HG03432 (cell line): ENCODE measurements around the gene RNF182.
"Not testable (repeated sequence)": the region's sequence is repeated elsewhere in the genome, so short reads cannot be mapped to it uniquely, and the experiment has no call there.

Experiments used
- ATAC-seq: cut with Tn5 transposase; IDR thresholded peaks from one replicate; pipeline ENCODE4 v1.9.1; 2021; ENCODE audit warnings: mild to moderate bottlenecking, moderate library complexity; ENCODE audit not compliant: unreplicated experiment

RNF182 gene, protein sequence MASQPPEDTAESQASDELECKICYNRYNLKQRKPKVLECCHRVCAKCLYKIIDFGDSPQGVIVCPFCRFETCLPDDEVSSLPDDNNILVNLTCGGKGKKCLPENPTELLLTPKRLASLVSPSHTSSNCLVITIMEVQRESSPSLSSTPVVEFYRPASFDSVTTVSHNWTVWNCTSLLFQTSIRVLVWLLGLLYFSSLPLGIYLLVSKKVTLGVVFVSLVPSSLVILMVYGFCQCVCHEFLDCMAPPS

GRCh38 chr6:13924949-13925881 is at the start of gene RNF182:
TSS of gene RNF182 (plus strand) at chr6:13924952. CDS start at chr6:13977120, 52,168 bp downstream.
- ATAC-seq: peak; percentile 57

DNA sequence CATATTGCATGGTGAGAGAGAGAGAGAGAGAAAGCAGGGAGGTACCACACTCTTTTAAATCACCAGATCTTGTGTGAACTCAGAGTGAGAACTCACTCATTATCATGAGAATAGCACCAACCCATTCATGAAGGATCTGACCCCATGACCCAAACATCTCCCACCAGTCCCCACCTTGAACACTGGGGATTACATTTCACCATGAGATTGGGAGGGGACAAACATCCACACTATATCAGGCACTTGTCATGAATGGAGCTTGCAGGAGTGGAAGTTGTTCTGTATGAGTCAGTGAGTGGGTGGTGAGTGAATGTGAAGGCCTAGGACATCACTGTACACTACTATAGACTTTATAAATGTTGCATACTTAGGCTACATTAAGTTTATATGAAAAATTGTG is 47.7 kb upstream of the RNF182 start:
- no peak for ATAC-seq

- not testable (repeated sequence) for ATAC-seq
These were observed 44.6 kb upstream of the RNF182 start for GRCh38 chr6:13880061-13880663.

- ATAC-seq: no peak
These were observed 43.1 kb upstream of the RNF182 start for GRCh38 chr6:13881621-13882165.

- no peak for ATAC-seq
These were observed 40.8 kb upstream of the RNF182 start for GRCh38 chr6:13883966-13884365.

DNA sequence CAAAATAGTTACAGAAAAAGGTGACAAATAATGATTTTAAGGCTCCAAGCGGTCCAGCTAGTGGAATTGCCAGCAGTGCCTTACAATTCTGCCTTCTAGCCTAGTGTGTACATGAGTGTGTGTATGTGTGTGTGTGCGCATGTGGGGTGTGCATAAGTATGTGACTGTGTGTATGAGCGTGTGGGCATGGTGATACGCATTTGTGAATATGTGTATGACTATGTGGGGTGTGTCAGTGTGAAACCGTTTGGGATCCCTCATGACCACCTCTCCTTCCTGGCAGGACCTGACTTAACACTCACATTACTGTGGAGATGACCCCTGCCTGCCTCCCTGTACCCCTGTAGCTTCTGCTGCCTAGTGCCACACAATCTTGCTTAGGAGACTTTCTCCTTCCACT is 40.4 kb upstream of the RNF182 start:
- ATAC-seq: no peak

GRCh38 chr6:13885601-13886000 is 39.2 kb upstream of the RNF182 start:
- ATAC-seq: no peak

GRCh38 chr6:13886949-13887348 is 37.8 kb upstream of the RNF182 start:
- no peak for ATAC-seq

DNA sequence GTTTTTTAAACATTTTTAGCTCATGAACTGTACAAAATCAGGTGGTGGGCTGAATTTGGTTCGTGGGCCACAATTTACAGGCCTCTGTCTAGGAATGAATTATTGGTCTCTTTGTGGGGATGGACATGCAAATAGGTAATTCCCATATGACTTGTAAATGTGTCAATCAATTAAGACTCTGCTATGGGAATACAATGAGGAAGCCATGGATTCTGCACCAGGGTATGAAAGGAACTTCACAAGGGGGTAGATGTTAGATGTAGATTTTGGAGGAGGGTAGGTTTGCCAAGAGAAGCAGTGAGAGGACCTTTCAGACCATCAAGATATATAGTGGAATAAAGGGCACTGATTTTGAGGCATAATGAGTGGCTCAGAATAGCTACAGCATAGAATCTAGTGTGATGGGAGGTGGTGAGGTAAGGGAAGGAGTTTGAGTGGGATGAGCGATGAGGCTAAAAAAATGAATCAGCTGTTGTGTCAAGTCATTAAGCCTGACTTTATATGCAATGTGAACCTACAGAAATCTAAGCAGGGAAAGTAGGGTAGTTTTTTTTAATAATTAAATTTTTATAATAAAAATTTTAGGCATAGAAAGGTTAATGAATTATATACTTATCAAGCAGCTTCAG is 32.6 kb upstream of the RNF182 start:
- ATAC-seq: no peak

GRCh38 chr6:13902922-13903321 is 21.8 kb upstream of the RNF182 start:
- no peak for ATAC-seq

DNA sequence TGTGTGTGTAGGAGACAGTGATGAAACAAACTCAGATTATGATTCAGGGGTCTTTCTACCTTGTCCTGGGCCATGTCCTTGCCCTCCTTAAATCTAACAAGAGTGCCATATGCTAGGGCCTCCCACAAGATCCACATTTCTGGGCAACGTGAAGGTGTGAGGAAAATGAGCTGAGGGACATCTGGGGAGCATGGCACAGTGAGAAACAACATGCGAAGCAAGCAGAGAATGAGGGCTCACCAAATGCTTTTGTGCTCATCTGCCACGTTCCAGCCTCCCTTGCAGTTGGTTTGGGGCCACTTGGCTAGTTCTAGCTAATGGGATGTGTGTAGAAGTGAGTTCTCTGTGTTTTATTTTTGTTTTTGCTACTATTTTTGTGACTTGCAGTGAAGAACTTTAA is 21.4 kb upstream of the RNF182 start:
- no peak for ATAC-seq

DNA sequence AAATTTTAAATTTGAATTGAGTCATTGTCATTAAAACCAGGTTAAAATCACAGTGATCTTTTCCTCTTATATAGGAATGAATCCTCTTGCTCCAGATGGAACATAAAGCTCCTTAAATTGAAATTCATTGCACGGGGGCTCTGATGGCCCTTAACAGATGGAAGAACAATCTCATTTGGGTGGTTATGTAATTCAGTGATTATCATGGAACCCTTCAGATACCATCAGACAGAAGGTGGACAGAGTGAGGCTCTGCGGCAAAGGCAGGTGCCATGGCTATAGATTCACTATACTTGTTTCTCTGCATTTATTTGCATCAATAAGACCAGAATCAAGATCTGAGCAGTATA is 17.8 kb upstream of the RNF182 start:
- no peak for ATAC-seq

DNA sequence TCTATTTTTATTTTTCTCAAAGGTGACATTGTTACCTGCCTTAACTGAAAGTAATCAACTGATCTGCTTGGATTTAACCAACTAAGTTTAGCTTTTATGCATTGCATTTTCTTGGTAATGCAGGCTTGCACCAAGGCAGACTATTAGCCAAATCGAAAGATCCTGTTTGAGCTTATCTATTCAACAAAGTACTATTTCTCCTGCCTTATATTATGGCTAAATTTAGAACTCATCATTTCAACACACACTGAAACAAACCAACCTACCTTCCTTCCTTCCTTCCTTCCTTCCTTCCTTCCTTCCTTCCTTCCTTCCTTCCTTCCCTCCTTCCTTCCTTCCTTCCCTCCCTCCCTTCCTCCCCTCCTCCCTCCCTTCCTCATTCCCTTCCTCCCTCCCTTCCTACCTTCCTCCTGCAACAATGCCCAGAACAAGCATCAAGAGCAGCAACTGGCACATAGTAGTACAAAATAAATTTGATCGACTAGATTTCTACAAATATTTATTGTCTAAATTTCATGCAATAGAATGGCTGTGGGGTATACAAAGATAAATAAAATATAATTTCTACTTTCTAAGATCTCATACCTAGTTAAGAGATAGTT is 17.0 kb upstream of the RNF182 start:
- no peak for ATAC-seq

- peak; percentile 52 for ATAC-seq
These were observed 15.8 kb upstream of the RNF182 start for GRCh38 chr6:13908955-13909381.

DNA sequence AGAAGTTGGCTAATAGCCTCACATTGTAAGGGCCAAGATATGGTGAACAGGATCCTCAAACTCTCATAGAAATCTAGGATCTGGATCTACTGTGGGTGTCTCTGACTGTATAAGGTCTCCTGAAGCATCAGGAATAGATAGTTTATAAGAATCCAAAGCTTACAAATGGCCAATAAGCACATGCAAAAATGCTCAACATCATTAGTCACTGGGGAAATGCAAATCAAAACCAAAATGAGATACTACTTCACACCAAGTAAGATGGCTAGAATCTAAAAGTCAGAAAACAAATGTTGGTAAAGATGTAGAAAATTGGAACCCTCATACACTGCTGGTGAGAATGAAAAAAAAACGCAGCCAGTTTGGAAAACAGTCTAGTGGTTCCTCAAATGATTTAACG is 14.3 kb upstream of the RNF182 start:
- ATAC-seq: no peak

DNA sequence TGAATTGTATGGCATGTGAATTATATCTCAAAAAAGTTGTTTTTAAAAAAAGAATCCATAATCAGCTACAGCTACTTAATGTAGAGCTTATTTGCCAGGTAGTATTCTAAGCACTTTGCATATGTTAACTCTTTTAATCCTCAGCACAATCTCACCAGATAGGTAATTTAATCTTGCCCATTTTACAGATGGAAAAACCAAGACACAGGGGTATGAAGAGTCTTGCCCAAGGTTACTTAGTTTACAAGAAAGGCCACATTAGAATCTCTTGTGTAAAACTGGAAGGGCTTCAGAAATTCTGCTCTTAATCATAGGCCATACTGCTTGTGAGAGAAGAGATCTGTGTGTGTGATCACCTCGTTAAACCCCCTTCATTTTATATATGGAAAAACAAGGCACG is 13.4 kb upstream of the RNF182 start:
- ATAC-seq: no peak

DNA sequence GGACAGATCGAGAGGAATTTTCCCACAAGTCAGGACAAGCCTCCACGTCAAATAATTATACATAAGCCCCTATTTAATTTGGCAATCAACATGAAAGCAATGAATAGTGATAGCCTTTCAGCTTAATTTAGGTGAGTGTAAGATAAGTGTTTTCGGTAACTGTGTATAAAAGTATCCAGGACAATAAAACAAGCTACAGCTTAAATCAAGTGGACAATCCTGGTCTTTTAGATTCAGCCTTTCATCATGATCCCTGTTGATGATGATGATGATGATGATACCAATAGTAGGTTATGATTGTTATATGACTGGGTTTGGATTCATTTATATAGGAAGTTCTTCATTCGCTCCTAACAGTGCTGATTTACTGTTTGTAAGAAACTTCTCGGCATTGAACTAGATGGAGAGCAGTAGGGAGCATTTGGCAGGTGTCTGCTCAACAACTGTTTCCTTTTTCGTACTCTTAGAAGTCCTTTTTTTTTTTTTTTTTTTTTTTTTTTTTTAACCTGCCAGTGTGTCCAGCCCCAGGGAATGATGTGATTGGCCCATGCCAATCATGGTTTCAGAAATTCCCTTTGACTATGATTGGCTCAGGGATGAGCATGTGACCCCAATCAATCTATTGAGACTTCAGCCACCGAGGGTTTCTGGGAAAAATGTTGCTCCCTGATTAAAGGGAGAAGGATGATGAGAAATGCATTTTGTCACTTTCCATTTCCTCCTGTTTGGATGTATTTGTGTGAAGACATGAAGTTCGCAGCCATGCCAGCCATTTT is 11.3 kb upstream of the RNF182 start:
- no peak for ATAC-seq

DNA sequence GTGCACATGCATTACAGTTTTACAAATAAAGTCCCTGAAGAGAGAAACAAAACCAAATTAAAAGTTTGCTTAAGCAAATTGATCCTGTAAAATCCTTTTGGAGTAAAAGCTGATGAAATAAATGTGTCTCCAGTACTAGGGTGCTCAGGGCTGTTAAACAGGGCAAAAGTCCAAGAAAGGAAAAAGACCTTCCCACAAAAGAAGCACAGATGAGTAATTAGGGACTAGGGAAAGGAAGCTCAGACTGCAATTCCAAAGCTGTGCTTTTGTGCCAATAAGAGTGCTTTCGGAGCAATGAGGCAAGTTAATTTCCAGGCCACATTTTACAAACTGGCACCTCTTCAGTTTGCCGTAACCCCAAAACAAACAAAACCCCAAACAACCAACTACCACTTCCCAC is 10.4 kb upstream of the RNF182 start:
- no peak for ATAC-seq

- no peak for ATAC-seq
These were observed 9.1 kb upstream of the RNF182 start for GRCh38 chr6:13915561-13916229.
